SK-N-SH (cell line): ENCODE measurements around the gene NCAPH2. TPM values are rescaled to one million over a fixed set of nuclear protein-coding genes. Genes with fewer than 3 reads are reported as not detected.
A peak's percentile ranks its signal among the peaks of the same experiment; 100 is the strongest.

Source experiments
- CTCF ChIA-PET: fragments of 300-600, 350-600 bp; formaldehyde crosslinking; extraction: SDS; loops from one replicate; lab custom pipeline; 2021; lab: Yijun Ruan, JAX
- POLR2A ChIA-PET: fragments of 350-600 bp; sonication (Branson Sonifier 250); formaldehyde crosslinking; extraction: SDS; loops from one replicate; lab custom pipeline; 2020; ENCODE audit warnings: antibody characterized with exemption, inconsistent platforms; lab: Yijun Ruan, JAX
- DNase-seq: peaks from one replicate; pipeline ENCODE4 v3.0.0; 2012
- H2AFZ ChIP-seq: fragments of 200-600 bp; sonication (generic); 2 replicates; pipeline ENCODE4 v1.8.1; 2016; ENCODE audit warnings: antibody characterized with exemption, mild to moderate bottlenecking, low read depth
- H3F3A ChIP-seq: fragments of 200-600 bp; sonication (generic); replicated peaks from 2 replicates; pipeline ENCODE3; 2016; ENCODE audit warnings: antibody characterized with exemption, mild to moderate bottlenecking; ENCODE audit not compliant: insufficient read depth
- H3K27ac ChIP-seq, 2 experiments: fragments of 200-500 bp in 1 of 2; fragments of 200-600 bp in 1 of 2; sonication (Bioruptor generic) in 1 of 2; sonication (generic), shearing (Covaris generic) in 1 of 2; 2 replicates each; pipeline versions ENCODE4 v1.5.1 to v1.6.1; 2014 to 2016; ENCODE audit warnings: low read depth in 2 of 2, inconsistent platforms in 1 of 2, low read length in 1 of 2, mild to moderate bottlenecking in 1 of 2, mixed read lengths in 1 of 2
- H3K27me3 ChIP-seq: fragments of 200-600 bp; sonication (generic), shearing (Covaris generic); 2 replicates; pipeline ENCODE4 v1.6.1; 2016; ENCODE audit warnings: mixed run types; ENCODE audit not compliant: insufficient read depth
- H3K36me3 ChIP-seq, 2 experiments: fragments of 200-500 bp in 1 of 2; fragments of 200-600 bp in 1 of 2; sonication (Bioruptor generic) in 1 of 2; sonication (generic) in 1 of 2; replicated peaks in 1 of 2; 2 replicates each; pipeline versions ENCODE3 to v1.5.1; 2014 to 2016; ENCODE audit warnings: low read length in 1 of 2, mild to moderate bottlenecking in 1 of 2; ENCODE audit not compliant: insufficient read depth in 2 of 2, control insufficient read depth in 1 of 2
- H3K4me1 ChIP-seq, 2 experiments: fragments of 200-500 bp in 1 of 2; fragments of 200-600 bp in 1 of 2; sonication (Bioruptor generic) in 1 of 2; sonication (generic), shearing (Covaris generic) in 1 of 2; 2 replicates each; pipeline versions ENCODE4 v1.5.1 to v1.6.1; 2014 to 2016; ENCODE audit warnings: low read depth in 1 of 2, low read length in 1 of 2, mixed run types in 1 of 2; ENCODE audit not compliant: insufficient read depth in 2 of 2, control insufficient read depth in 1 of 2
- H3K4me2 ChIP-seq: fragments of 200-600 bp; sonication (generic), shearing (Covaris generic); 2 replicates; pipeline ENCODE4 v1.6.1; 2017; ENCODE audit warnings: mixed run types
- H3K4me3 ChIP-seq, 2 experiments: fragments of 200-500 bp in 1 of 2; fragments of 200-600 bp in 1 of 2; sonication (Bioruptor generic) in 1 of 2; sonication (generic), shearing (Covaris generic) in 1 of 2; 2 replicates each; pipeline versions ENCODE4 v1.5.1 to v1.8.1; 2014 to 2016; ENCODE audit warnings: low read depth in 2 of 2, inconsistent platforms in 1 of 2, low read length in 1 of 2, mild to moderate bottlenecking in 1 of 2, mixed read lengths in 1 of 2, moderate library complexity in 1 of 2
- H3K79me2 ChIP-seq: fragments of 200-600 bp; sonication (generic); 2 replicates; pipeline ENCODE4 v1.8.1; 2017; ENCODE audit warnings: mild to moderate bottlenecking; ENCODE audit not compliant: insufficient read depth
- H3K9ac ChIP-seq: fragments of 200-600 bp; sonication (generic); 2 replicates; pipeline ENCODE4 v1.6.1; 2017; ENCODE audit warnings: mixed run types
- H3K9me2 ChIP-seq: fragments of 200-600 bp; sonication (generic); 2 replicates; pipeline ENCODE4 v1.6.1; 2017; ENCODE audit warnings: mixed run types
- H3K9me3 ChIP-seq: fragments of 200-600 bp; sonication (generic); 2 replicates; pipeline ENCODE4 v1.6.1; 2017; ENCODE audit warnings: mixed run types, mild to moderate bottlenecking, moderate library complexity
- H4K20me1 ChIP-seq: fragments of 200-600 bp; sonication (generic); 2 replicates; pipeline ENCODE4 v1.6.1; 2017; ENCODE audit warnings: mild to moderate bottlenecking, mixed run types; ENCODE audit not compliant: insufficient read depth
- CHD2 ChIP-seq: fragments of 150-350 bp; IDR thresholded peaks from 2 replicates; pipeline ENCODE4 v1.6.1; 2018; ENCODE audit warnings: low read length; ENCODE audit not compliant: partially characterized antibody
- EZH2phosphoT487 ChIP-seq: fragments of 200-600 bp; sonication (generic); IDR thresholded peaks from 2 replicates; pipeline ENCODE4 v1.6.1; 2017; ENCODE audit warnings: low read depth, mixed run types, mild to moderate bottlenecking, antibody characterized with exemption, moderate library complexity, borderline replicate concordance
- FOXJ3 ChIP-seq: sonication (generic); formaldehyde crosslinking; IDR thresholded peaks from 2 replicates; pipeline ENCODE4 v1.5.1; 2020; ENCODE audit warnings: mild to moderate bottlenecking, missing genetic modification reagents
- GABPA ChIP-seq: IDR thresholded peaks from 2 replicates; pipeline ENCODE4 v1.4.0; 2012; ENCODE audit warnings: low read depth, mild to moderate bottlenecking
- GATA2 ChIP-seq: sonication (generic); formaldehyde crosslinking; IDR thresholded peaks from 2 replicates; pipeline ENCODE4 v1.5.0; 2020; ENCODE audit warnings: mild to moderate bottlenecking, missing genetic modification reagents
- MXI1 ChIP-seq: IDR thresholded peaks from 2 replicates; pipeline ENCODE4 v1.6.1; 2012; ENCODE audit warnings: mild to moderate bottlenecking, low read depth, low read length, improper control_type of control experiment
- NFIC ChIP-seq: IDR thresholded peaks from 2 replicates; pipeline ENCODE4 v1.4.0; 2012; ENCODE audit warnings: borderline replicate concordance
- NRF1 ChIP-seq: IDR thresholded peaks from 2 replicates; pipeline ENCODE4 v1.6.1; 2012; ENCODE audit warnings: low read depth, mild to moderate bottlenecking, low read length
- RAD21 ChIP-seq: IDR thresholded peaks from 2 replicates; pipeline ENCODE4 v1.6.1; 2012; ENCODE audit warnings: mild to moderate bottlenecking, low read length
- RFX5 ChIP-seq: IDR thresholded peaks from 2 replicates; pipeline ENCODE4 v1.6.1; 2012; ENCODE audit warnings: mild to moderate bottlenecking, improper control_type of control experiment, low read length
- RXRA ChIP-seq: IDR thresholded peaks from 2 replicates; pipeline ENCODE4 v1.4.0; 2012; ENCODE audit warnings: low read depth, mild to moderate bottlenecking, borderline replicate concordance
- SMC3 ChIP-seq: IDR thresholded peaks from 2 replicates; pipeline ENCODE4 v1.6.1; 2012; ENCODE audit warnings: low read depth, low read length, improper control_type of control experiment
- TEAD4 ChIP-seq: IDR thresholded peaks from 2 replicates; pipeline ENCODE4 v1.4.0; 2012; ENCODE audit warnings: mild to moderate bottlenecking, borderline replicate concordance; ENCODE audit not compliant: insufficient read depth
- YY1 ChIP-seq: IDR thresholded peaks from 2 replicates; pipeline ENCODE4 v1.4.0; 2012; ENCODE audit warnings: low read depth, mild to moderate bottlenecking
- WGBS: methylation state at CpG from one replicate; pipeline ENCODE4 v1.1.6; 2017; ENCODE audit warnings: low lambda C conversion rate; 5-methylcytosine and 5-hydroxymethylcytosine counted together
- polyA plus RNA-seq, 3 experiments: library from polyadenylated mRNA; depleted of rRNA; stranded (reverse); fragments of >200 nt; gene quantifications; 2 replicates each; pipeline ENCODE4 v1.2.3, GENCODE V29; 2012
- TF ChIP-seq, protein P1 (sequence below): IDR thresholded peaks from 2 replicates; pipeline ENCODE4 v1.4.0; 2012; ENCODE audit warnings: low read depth
- TF ChIP-seq, protein P2 (sequence below): fragments of 150-350 bp; IDR thresholded peaks from 2 replicates; pipeline ENCODE4 v1.6.1; 2016; ENCODE audit warnings: mild to moderate bottlenecking, low read depth, low read length
- TF ChIP-seq, protein P3 (sequence below): fragments of 200-600 bp; sonication (generic); IDR thresholded peaks from 2 replicates; pipeline ENCODE4 v1.6.1; 2017; ENCODE audit warnings: antibody characterized with exemption, mild to moderate bottlenecking, moderate library complexity

The NCAPH2 gene
- polyA plus RNA-seq, 1 of the 3 experiments (the other 2 are of a cell fraction): 22.4 TPM

DNA sequence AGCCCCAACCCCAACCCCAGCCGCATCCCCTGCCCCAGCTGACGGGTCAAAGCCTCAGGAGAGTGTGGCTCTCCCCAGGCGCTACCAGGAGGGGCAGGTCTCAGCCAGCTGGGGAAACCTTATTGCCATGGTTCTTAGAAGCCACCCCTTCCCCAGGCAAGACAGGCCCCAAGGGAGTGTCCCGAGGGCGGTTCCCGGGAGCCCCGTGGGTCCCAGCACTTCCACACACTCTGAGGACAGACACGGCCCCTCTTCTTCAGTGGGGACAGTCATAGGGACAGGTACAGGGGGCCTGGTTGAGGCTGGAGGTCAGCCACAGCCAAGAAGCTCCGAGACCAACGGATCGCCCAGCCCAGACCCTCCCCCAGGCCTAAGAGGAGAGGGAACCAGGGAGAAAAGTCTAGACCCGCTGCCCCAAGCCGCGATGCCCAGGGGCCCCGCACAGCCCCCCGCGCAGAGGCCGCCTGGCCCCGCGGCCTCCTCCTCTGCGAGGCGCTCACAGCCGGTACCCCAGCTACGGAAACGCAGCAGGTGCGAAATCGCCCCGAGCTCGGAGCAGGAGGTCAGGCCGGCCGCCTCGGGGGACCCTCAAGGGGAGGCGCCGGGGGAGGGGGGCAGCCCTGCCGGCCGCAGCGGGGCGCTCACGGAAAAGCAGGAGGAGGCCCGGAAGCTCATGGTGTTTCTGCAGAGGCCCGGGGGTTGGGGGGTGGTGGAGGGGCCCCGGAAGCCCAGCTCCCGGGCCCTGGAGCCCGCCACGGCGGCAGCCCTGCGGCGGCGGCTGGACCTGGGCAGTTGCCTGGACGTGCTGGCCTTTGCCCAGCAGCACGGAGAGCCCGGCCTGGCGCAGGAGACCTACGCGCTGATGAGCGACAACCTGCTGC, 40.3 kb downstream of the NCAPH2 start:
- Histone ChIP-seq H3K4me1 (peaks cover 0 to 9% of the 10 kb centered on the region in 2 experiments; a peak in 1 of 4 replicates), H2AFZ (no peak overlapping the region), H3K27me3 (no peaks in the 10 kb centered on the region), H3K4me3 (no peak overlapping the region), H3K4me2 (no peak overlapping the region), H3K9ac (no peak overlapping the region), H3K36me3 (no peaks in the 10 kb centered on the region), H3F3A (no peaks in the 10 kb centered on the region), H3K9me3 (no peaks in the 10 kb centered on the region), H4K20me1 (no peaks in the 10 kb centered on the region), H3K9me2 (no peaks in the 10 kb centered on the region), H3K79me2 (no peaks in the 10 kb centered on the region), H3K27ac (no peak overlapping the region)
- WGBS: 96% methylated on average over 22 of the region's 56 CpGs
- peak; percentile 38 for DNase-seq
- ChIA-PET CTCF (interaction anchor here (1.4 to 4.9 kb wide), 4 partner anchors 15 to 72 kb away, joined by 4 to 31 read pairs (median 8); partner anchors contain the start of genes SCO2 and SYCE3), POLR2A (interaction anchor here (0.6 kb wide), 1 partner anchor 19 kb away, joined by 3 read pairs; no protein-coding TSS in a partner anchor)
- TF ChIP-seq RFX5: no peak
- TF ChIP-seq TEAD4: no peak
- TF ChIP-seq EZH2phosphoT487: no peak
- TF ChIP-seq, protein P1, sequence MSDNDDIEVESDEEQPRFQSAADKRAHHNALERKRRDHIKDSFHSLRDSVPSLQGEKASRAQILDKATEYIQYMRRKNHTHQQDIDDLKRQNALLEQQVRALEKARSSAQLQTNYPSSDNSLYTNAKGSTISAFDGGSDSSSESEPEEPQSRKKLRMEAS: no peak
- TF ChIP-seq FOXJ3 (CRISPR knock-in tag): no peak
- no peak for TF ChIP-seq YY1
- TF ChIP-seq, protein P2, sequence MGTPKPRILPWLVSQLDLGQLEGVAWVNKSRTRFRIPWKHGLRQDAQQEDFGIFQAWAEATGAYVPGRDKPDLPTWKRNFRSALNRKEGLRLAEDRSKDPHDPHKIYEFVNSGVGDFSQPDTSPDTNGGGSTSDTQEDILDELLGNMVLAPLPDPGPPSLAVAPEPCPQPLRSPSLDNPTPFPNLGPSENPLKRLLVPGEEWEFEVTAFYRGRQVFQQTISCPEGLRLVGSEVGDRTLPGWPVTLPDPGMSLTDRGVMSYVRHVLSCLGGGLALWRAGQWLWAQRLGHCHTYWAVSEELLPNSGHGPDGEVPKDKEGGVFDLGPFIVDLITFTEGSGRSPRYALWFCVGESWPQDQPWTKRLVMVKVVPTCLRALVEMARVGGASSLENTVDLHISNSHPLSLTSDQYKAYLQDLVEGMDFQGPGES: no peak
- no peak for TF ChIP-seq CHD2
- TF ChIP-seq, protein P3, sequence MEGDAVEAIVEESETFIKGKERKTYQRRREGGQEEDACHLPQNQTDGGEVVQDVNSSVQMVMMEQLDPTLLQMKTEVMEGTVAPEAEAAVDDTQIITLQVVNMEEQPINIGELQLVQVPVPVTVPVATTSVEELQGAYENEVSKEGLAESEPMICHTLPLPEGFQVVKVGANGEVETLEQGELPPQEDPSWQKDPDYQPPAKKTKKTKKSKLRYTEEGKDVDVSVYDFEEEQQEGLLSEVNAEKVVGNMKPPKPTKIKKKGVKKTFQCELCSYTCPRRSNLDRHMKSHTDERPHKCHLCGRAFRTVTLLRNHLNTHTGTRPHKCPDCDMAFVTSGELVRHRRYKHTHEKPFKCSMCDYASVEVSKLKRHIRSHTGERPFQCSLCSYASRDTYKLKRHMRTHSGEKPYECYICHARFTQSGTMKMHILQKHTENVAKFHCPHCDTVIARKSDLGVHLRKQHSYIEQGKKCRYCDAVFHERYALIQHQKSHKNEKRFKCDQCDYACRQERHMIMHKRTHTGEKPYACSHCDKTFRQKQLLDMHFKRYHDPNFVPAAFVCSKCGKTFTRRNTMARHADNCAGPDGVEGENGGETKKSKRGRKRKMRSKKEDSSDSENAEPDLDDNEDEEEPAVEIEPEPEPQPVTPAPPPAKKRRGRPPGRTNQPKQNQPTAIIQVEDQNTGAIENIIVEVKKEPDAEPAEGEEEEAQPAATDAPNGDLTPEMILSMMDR: no peak
- no peak for TF ChIP-seq RXRA
- TF ChIP-seq NRF1: no peak
- no peak for TF ChIP-seq NFIC
- no peak for TF ChIP-seq MXI1
- TF ChIP-seq GABPA: no peak
- TF ChIP-seq RAD21: no peak
- no peak for TF ChIP-seq SMC3
- TF ChIP-seq GATA2 (CRISPR knock-in tag): no peak
